Fibroblast of lung (primary cell): ENCODE results near the gene HPSE2. TPM values are rescaled to one million over a fixed set of nuclear protein-coding genes. Genes with fewer than 3 reads are reported as not detected.

Experiments
- DNase-seq, 2 donors: peaks; one replicate each; pipeline versions ENCODE4 v3.0.0 to v3.0.0-alpha.2; 2010; ENCODE audit warnings: low read depth in 2 of 2
- H2AFZ ChIP-seq: 2 replicates; pipeline ENCODE4 v1.5.1; 2012; ENCODE audit warnings: low read length, control low read depth, inconsistent platforms
- H3K27ac ChIP-seq: 2 replicates; pipeline ENCODE4 v1.5.1; 2011; ENCODE audit warnings: low read length, control low read depth; ENCODE audit not compliant: insufficient read depth
- H3K27me3 ChIP-seq: 2 replicates; pipeline ENCODE4 v1.5.1; 2011; ENCODE audit warnings: mild to moderate bottlenecking, low read length; ENCODE audit not compliant: control insufficient read depth, insufficient read depth
- H3K36me3 ChIP-seq: 2 replicates; pipeline ENCODE4 v1.5.1; 2011; ENCODE audit warnings: low read length; ENCODE audit not compliant: control insufficient read depth, insufficient read depth
- H3K4me1 ChIP-seq: 2 replicates; pipeline ENCODE4 v1.5.1; 2011; ENCODE audit warnings: low read length; ENCODE audit not compliant: control insufficient read depth, insufficient read depth; ENCODE audit errors: extremely low read depth
- H3K4me2 ChIP-seq: 2 replicates; pipeline ENCODE4 v1.5.1; 2011; ENCODE audit warnings: low read length, control low read depth; ENCODE audit not compliant: insufficient read depth; ENCODE audit errors: extremely low read depth
- H3K4me3 ChIP-seq, 4 experiments: fragments of 200-600 bp in 1 of 4; sonication (generic) in 1 of 4; replicated peaks in 1 of 4; 2 replicates each; pipeline ENCODE4 v1.5.1; 2011 to 2016; ENCODE audit warnings: low read length in 4 of 4, low read depth in 3 of 4, mild to moderate bottlenecking in 3 of 4, control low read depth in 2 of 4, inconsistent platforms in 1 of 4, mixed read lengths in 1 of 4; ENCODE audit not compliant: insufficient read depth in 1 of 4; ENCODE audit errors: control extremely low read depth in 1 of 4
- H3K79me2 ChIP-seq: 2 replicates; pipeline ENCODE4 v1.5.1; 2012; ENCODE audit warnings: mild to moderate bottlenecking, low read length, inconsistent platforms; ENCODE audit not compliant: control insufficient read depth, insufficient read depth
- H3K9ac ChIP-seq: 2 replicates; pipeline ENCODE4 v1.5.1; 2011; ENCODE audit warnings: mild to moderate bottlenecking, low read length, control low read depth; ENCODE audit not compliant: insufficient read depth
- H3K9me3 ChIP-seq: 2 replicates; pipeline ENCODE4 v1.5.1; 2012; ENCODE audit warnings: low read depth, low read length; ENCODE audit not compliant: control insufficient read depth, insufficient read depth
- H4K20me1 ChIP-seq: 2 replicates; pipeline ENCODE4 v1.5.1; 2011; ENCODE audit warnings: low read length; ENCODE audit not compliant: control insufficient read depth, insufficient read depth; ENCODE audit errors: extremely low read depth
- CTCF ChIP-seq, 2 donors: IDR thresholded peaks in 1 of 2; conservative IDR thresholded peaks in 1 of 2; 1 replicate in 1 of 2; 2 replicates in 1 of 2; pipeline ENCODE4 v1.5.1; 2011 to 2012; ENCODE audit warnings: low read length in 2 of 2, control low read depth in 1 of 2, inconsistent platforms in 1 of 2, low read depth in 1 of 2, mild to moderate bottlenecking in 1 of 2
- EZH2 ChIP-seq: IDR thresholded peaks from 2 replicates; pipeline ENCODE4 v1.5.1; 2012; ENCODE audit warnings: low read length, control low read depth, mild to moderate bottlenecking; ENCODE audit errors: missing control alignments
- polyA plus RNA-seq, 2 donors: library from polyadenylated mRNA; depleted of rRNA in 1 of 2; stranded (reverse) in 1 of 2; unstranded in 1 of 2; fragments of >200 nt; gene quantifications; 2 replicates each; pipeline ENCODE4 v1.2.1, GENCODE V29; 2011 to 2012; ENCODE audit warnings: missing spikeins in 1 of 2
- total RNA-seq: library from RNA; depleted of rRNA; stranded (reverse); fragments of >200 nt; gene quantifications from 2 replicates; pipeline ENCODE4 v1.2.1, GENCODE V29; 2014

HPSE2 gene
- total and polyA plus RNA-seq, 2 donors (not counting 1 experiment from before 2014, with no cell fraction given): 0.02 to 0.17 TPM

- TF ChIP-seq CTCF (conservative IDR thresholded peaks at IDR 0.05 in 1 of 2, IDR thresholded peaks at IDR 0.05 in 1 of 2; ENCODE audit: low read depth in 1 of 2, low read length in 2 of 2) (no peak), EZH2 (no peak)
- H3K4me3 ChIP-seq: no peak overlapping the region
- H3K9ac ChIP-seq: no peak overlapping the region
- H3K79me2 ChIP-seq: no peaks in the 10 kb centered on the region
- no peaks in the 10 kb centered on the region for H3K36me3 ChIP-seq
- H4K20me1 ChIP-seq: no peaks in the 10 kb centered on the region
- no peak overlapping the region for H2AFZ ChIP-seq
- H3K27ac ChIP-seq: no peak overlapping the region
- H3K27me3 ChIP-seq: no peaks in the 10 kb centered on the region
- no peaks in the 10 kb centered on the region for H3K4me1 ChIP-seq
- H3K4me2 ChIP-seq: no peak overlapping the region
- no peak for DNase-seq
- no peaks in the 10 kb centered on the region for H3K9me3 ChIP-seq
Observed at GRCh38 chr10:98582363-98582762, 653.3 kb downstream of the HPSE2 start.

GRCh38 chr10:98577578-98577977 lies 658.1 kb downstream of the HPSE2 start:
- no peak for DNase-seq

GRCh38 chr10:98577168-98577567 lies 658.5 kb downstream of the HPSE2 start:
- Histone ChIP-seq H3K4me2 (no peak overlapping the region), H3K9me3 (no peaks in the 10 kb centered on the region), H2AFZ (no peak overlapping the region), H3K9ac (no peak overlapping the region), H3K27ac (no peak overlapping the region), H3K79me2 (no peaks in the 10 kb centered on the region), H3K27me3 (no peaks in the 10 kb centered on the region), H3K4me1 (no peaks in the 10 kb centered on the region), H3K36me3 (no peaks in the 10 kb centered on the region), H4K20me1 (no peaks in the 10 kb centered on the region), H3K4me3 (no peak overlapping the region)
- TF ChIP-seq EZH2 (no peak), CTCF (conservative IDR thresholded peaks at IDR 0.05 in 1 of 2, IDR thresholded peaks at IDR 0.05 in 1 of 2; ENCODE audit: low read depth in 1 of 2, low read length in 2 of 2) (no peak)
- DNase-seq: no peak

More at GRCh38 chr10:98577578-98577977, 658.1 kb downstream of the HPSE2 start:
- H3K9ac ChIP-seq: no peak overlapping the region
- H3K79me2 ChIP-seq: no peaks in the 10 kb centered on the region
- H4K20me1 ChIP-seq: no peaks in the 10 kb centered on the region
- no peaks in the 10 kb centered on the region for H3K27me3 ChIP-seq
- no peak for TF ChIP-seq EZH2
- TF ChIP-seq CTCF (conservative IDR thresholded peaks at IDR 0.05 in 1 of 2, IDR thresholded peaks at IDR 0.05 in 1 of 2; ENCODE audit: low read depth in 1 of 2, low read length in 2 of 2): no peak
- H3K4me3 ChIP-seq: no peak overlapping the region
- no peaks in the 10 kb centered on the region for H3K4me1 ChIP-seq
- H3K27ac ChIP-seq: no peak overlapping the region
- no peaks in the 10 kb centered on the region for H3K9me3 ChIP-seq
- H2AFZ ChIP-seq: no peak overlapping the region
- H3K4me2 ChIP-seq: no peak overlapping the region
- no peaks in the 10 kb centered on the region for H3K36me3 ChIP-seq
